GM19468 (cell line): ENCODE results near the gene SPPL3.
"Not testable (repeated sequence)": the region's sequence is repeated elsewhere in the genome, so short reads cannot be mapped to it uniquely, and the experiment has no call there.

Experiments used
- ATAC-seq: cut with Tn5 transposase; IDR thresholded peaks from one replicate; pipeline ENCODE4 v1.9.1; 2021; ENCODE audit warnings: mild to moderate bottlenecking, moderate library complexity, moderate number of reproducible peaks; ENCODE audit not compliant: unreplicated experiment; ENCODE audit errors: extremely low read depth

Gene SPPL3

DNA sequence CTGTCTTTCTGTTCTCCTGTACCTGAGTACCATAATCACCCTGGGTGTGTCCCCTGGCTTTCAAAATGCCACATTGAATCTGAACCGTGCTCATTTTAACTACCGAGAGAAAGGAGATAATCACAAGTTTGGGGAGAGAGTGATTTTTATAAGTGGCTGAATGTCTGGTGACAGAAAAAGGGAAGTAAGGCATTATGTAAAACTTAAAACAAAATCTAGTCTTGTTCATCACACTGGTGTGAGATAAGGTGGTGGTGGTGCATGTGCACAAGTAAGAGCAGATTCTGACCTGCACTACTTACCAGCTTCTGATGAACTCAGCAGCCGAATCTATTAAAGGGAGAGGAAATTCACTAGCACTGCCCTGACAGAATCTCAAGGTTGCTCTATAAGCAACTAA, 56.3 kb downstream of the SPPL3 start:
- ATAC-seq, result no peak

GRCh38 chr12:120847392-120847791, 56.8 kb downstream of the SPPL3 start:
- ATAC-seq, result no peak

GRCh38 chr12:120846721-120847120, 57.4 kb downstream of the SPPL3 start:
- ATAC-seq, result no peak

DNA sequence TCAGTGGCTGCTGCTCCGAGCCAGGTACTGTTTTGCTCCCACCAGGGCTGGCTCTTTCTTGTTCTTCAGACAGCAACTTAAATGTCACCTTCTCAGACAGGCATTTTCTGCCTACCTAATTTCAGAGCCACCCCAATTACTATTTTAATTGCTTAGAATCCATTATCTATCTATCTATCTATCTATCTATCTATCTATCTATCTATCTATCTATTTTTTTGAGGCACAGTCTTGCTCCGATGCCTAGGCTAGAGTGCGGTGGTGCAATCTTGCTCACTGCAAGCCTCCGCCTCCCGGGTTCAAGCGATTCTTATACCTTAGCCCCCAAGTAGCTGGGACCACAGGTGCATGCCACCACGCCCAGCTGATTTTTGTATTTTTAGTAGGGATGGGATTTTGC, 58.5 kb downstream of the SPPL3 start:
- ATAC-seq, result no peak

- no peak for ATAC-seq
Measured at GRCh38 chr12:120844768-120845449, 59.2 kb downstream of the SPPL3 start.

DNA sequence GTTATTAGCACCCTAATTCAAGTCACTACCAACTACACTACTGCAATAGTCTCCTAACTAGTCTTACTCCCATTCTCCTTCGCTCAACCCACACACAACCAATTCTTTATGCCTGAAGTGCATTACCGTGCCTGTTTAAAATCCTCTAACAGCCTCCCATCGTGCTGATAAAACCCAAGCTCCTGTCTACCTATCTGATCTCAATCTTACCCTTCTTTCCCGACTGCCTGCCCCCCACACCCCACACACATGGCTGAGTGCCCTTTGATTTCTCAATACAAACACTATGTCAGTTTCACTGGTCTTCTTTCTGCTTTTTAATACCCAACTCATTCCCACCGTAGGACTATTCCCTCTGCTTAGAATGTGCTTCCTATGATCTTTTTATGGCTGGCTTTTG, 59.9 kb downstream of the SPPL3 start:
- ATAC-seq, result no peak

DNA sequence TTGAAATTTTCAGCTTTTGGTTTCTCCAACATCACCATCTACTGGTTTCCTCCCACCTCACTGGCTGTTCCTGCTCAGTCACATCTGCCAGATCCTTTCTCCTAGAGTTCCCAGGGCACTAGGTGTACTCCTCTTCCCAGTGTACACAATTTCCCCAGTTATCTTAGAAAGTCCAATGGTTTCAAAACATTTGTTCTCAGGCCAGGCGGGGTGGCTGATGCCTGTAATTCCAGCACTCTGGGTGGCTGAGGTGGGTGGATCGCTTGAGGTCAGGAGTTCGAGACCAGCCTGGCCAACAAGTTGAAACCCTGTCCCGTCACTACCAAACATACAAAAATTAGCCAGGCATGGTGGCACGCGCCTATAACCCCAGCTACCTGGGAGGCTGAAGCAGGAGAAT, 60.7 kb downstream of the SPPL3 start:
- no peak for ATAC-seq

GRCh38 chr12:120842595-120842994, 61.6 kb downstream of the SPPL3 start:
- ATAC-seq, result no peak

- ATAC-seq, result no peak
Measured at GRCh38 chr12:120841525-120841924, 62.6 kb downstream of the SPPL3 start.

DNA sequence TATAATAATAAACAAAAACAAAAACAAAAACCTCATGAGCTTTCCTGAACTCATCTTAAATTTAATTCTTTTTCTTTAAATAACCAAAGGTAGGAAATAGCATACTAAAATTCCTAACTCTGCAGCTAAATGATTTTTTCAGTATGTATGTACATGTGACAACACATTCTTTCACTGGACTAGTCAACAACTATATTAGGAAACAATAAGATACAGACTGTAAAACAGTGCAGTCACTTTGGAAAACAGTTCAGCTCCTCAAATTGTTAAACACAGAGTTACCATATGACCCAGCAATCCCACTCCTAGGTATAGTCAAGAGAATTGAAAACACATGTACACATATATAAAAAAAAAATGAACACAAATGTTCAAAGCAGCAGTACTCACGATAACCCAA, 64.7 kb downstream of the SPPL3 start:
- ATAC-seq, result no peak

DNA sequence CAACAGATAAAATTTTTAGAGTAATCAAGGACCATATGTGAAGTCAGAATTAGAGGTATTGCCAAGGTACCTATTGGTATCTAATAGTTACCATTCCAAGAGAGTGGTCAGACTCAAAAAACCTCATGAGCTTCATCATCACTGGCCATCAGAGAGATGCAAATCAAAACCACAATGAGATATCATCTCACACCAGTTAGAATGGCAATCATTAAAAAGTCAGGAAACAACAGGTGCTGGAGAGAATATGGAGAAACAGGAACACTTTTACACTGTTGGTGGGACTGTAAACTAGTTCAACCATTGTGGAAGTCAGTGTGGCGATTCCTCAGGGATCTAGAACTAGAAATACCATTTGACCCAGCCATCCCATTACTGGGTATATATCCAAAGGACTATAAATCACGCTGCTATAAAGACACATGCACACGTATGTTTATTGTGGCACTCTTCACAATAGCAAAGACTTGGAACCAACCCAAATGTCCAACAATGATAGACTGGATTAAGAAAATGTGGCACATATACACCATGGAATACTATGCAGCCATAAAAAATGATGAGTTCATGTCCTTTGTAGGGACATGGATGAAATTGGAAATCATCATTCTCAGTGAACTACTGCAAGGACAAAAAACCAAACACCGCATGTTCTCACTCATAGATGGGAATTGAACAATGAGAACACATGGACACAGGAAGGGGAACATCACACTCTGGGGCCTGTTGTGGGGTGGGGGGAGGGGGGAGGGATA, 65.4 kb downstream of the SPPL3 start:
- not testable (repeated sequence) for ATAC-seq

GRCh38 chr12:120836114-120836684, 68.0 kb downstream of the SPPL3 start:
- ATAC-seq, result no peak

- no peak for ATAC-seq
Measured at GRCh38 chr12:120835657-120836056, 68.5 kb downstream of the SPPL3 start.

DNA sequence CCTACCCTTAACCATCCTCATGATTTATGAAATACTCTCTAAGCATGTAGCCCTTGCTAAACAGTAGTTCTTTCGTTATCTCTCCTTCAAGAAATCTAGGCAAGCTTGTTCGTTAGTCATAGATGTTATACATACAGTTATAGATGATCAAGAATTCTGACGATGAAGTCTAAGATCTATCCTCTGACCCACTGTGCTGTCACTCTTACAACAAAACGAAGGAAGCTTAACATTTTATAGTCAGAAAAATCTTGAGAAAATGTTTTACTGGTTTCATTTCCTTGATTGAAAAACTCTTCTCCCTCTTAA, 68.9 kb downstream of the SPPL3 start:
- no peak for ATAC-seq

GRCh38 chr12:120834489-120835303, 69.5 kb downstream of the SPPL3 start:
- ATAC-seq, result no peak

- no peak for ATAC-seq
Measured at GRCh38 chr12:120833849-120834248, 70.3 kb downstream of the SPPL3 start.

DNA sequence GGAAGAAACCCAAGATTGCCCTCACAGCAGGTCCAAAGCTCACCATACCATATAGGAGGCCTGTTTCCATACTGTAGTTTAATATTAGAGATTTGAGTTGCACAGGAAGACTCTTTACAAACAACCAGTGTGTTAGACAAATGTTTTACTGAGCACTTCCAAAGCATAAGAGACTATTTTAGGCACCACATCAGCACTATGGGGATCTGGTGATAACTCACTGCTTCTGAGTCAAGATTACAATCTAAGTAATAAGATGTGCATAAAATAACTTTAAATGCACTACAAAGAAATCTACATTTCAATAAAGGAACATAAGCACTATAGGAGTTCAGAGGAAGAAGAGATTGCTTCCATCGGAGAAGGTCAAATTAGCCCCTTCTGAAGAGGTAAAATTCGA, 71.4 kb downstream of the SPPL3 start:
- no peak for ATAC-seq

GRCh38 chr12:120831648-120832267, 72.4 kb downstream of the SPPL3 start:
- ATAC-seq, result no peak

GRCh38 chr12:120830966-120831365, 73.2 kb downstream of the SPPL3 start:
- ATAC-seq, result no peak
